Breast epithelium (tissue), 4 donors: ENCODE data around the gene CENPM. TPM values are rescaled to one million over a fixed set of nuclear protein-coding genes. Genes with fewer than 3 reads are reported as not detected.

Source experiments
- DNase-seq, 2 donors: peaks; one replicate each; pipeline ENCODE4 v3.0.0-alpha.2; 2019; ENCODE audit warnings: low spot score in 2 of 2
- H3K27ac ChIP-seq, 2 donors: fragments of 200-600 bp; sonication (generic) in 1 of 2; one replicate each; pipeline ENCODE4 v1.5.1; 2016 to 2019; ENCODE audit warnings: mild to moderate bottlenecking in 1 of 2
- H3K27me3 ChIP-seq, 2 donors: fragments of 200-600 bp; sonication (generic) in 1 of 2; one replicate each; pipeline versions ENCODE4 v1.5.1 to v1.6.0; 2017 to 2019; ENCODE audit warnings: control low read depth in 1 of 2, mild to moderate bottlenecking in 1 of 2
- H3K36me3 ChIP-seq: fragments of 200-600 bp; one replicate; pipeline ENCODE4 v1.5.1; 2019
- H3K4me1 ChIP-seq, 2 donors: fragments of 200-600 bp; sonication (generic); one replicate each; pipeline ENCODE4 v1.5.1; 2016 to 2019; ENCODE audit warnings: control low read depth in 1 of 2
- H3K4me3 ChIP-seq, 3 donors: fragments of 200-600 bp; sonication (generic); 1 replicate in 2 of 3; 2 replicates in 1 of 3; pipeline ENCODE4 v1.5.1; 2016 to 2019; ENCODE audit warnings: mild to moderate bottlenecking in 3 of 3, moderate library complexity in 2 of 3
- H3K9me3 ChIP-seq, 2 donors: fragments of 200-600 bp; sonication (generic) in 1 of 2; one replicate each; pipeline ENCODE4 v1.5.1; 2016 to 2019; ENCODE audit warnings: control low read depth in 1 of 2
- POLR2A ChIP-seq: fragments of 450-650 bp; IDR thresholded peaks from one replicate; pipeline ENCODE4 v1.6.1; 2016; ENCODE audit warnings: antibody characterized with exemption, mild to moderate bottlenecking, moderate library complexity
- POLR2AphosphoS5 ChIP-seq, 3 donors: sonication (generic); formaldehyde crosslinking; IDR thresholded peaks; one replicate each; pipeline ENCODE4 v1.6.1; 2017; ENCODE audit warnings: antibody characterized with exemption in 3 of 3
- intact Hi-C: fragments of 100-400 bp; cut with DNase I; formaldehyde crosslinking; loops from one replicate; pipeline ENCODE4 v1.15.1; 2023; ENCODE audit warnings: low total_unique reads
- total RNA-seq, 3 donors: library from RNA; depleted of rRNA; stranded (reverse); fragments of >200 nt; gene quantifications; one replicate each; pipeline ENCODE4 v1.1.0, GENCODE V29; 2016
- TF ChIP-seq, protein P1 (sequence below), 3 donors: fragments of 450-650 bp; IDR thresholded peaks; one replicate each; pipeline ENCODE4 v1.5.1; 2016 to 2017; ENCODE audit warnings: antibody characterized with exemption in 3 of 3, mild to moderate bottlenecking in 3 of 3, moderate library complexity in 3 of 3

The CENPM gene
- total RNA-seq, 3 donors from 2014 or later, result 1.5 to 2.9 (median 1.9) TPM

DNA sequence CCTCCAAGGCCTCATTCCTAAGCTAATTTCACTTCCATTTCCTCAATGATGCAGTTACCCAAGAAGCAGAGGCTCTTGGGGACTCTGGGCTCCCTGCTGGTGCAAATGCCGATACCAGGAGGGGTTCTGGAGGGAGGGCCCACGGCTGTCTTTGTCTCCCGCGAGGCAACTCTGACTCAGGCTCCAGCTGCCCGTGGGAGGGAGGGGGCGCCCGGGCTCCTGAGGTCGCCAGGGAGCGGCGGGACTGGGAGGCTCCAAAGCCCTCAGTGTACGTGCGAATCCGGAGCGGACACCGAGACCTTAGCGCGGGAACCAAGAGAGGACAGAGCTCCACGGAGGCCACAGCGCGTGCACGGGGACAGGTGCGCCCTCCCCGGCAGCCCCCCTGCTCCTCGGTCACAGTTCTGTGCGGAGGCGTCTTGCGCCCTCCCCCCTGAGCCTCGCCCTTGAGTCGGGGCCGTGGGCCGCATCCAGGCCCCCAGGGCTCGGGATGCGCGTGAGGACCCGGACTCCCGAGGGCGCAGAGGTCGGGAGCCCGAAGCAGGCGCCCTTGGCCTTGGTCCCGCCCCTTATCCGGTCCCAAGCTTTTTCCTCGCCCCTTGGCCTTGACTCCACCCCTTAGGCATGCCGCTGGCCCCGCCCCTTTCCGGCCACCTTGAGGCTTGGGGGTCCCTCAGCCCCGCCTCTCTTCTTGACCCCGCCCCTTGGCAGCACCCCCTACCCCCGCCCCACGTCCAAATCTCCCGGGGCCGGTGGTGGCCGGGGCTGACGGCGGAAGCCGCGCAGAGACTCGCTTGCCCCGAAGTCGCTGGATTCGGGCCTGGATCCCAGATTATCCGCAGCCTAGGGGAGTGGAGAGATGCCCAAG, 27.4 kb downstream of the CENPM start:
- Histone ChIP-seq H3K4me1 (peaks cover 0 to 9% of the 10 kb centered on the region in 2 donors), H3K27ac (peak overlapping the region in 1 of 2 donors; percentile 2), H3K9me3 (no peaks in the 10 kb centered on the region), H3K4me3 (peak overlapping the region; percentile 33 to 83 (median 61)), H3K27me3 (peaks cover 9 to 30% of the 10 kb centered on the region in 2 donors), H3K36me3 (no peaks in the 10 kb centered on the region)
- TF ChIP-seq, protein P1, sequence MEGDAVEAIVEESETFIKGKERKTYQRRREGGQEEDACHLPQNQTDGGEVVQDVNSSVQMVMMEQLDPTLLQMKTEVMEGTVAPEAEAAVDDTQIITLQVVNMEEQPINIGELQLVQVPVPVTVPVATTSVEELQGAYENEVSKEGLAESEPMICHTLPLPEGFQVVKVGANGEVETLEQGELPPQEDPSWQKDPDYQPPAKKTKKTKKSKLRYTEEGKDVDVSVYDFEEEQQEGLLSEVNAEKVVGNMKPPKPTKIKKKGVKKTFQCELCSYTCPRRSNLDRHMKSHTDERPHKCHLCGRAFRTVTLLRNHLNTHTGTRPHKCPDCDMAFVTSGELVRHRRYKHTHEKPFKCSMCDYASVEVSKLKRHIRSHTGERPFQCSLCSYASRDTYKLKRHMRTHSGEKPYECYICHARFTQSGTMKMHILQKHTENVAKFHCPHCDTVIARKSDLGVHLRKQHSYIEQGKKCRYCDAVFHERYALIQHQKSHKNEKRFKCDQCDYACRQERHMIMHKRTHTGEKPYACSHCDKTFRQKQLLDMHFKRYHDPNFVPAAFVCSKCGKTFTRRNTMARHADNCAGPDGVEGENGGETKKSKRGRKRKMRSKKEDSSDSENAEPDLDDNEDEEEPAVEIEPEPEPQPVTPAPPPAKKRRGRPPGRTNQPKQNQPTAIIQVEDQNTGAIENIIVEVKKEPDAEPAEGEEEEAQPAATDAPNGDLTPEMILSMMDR (IDR thresholded peaks at IDR 0.05), result no peak
- TF ChIP-seq POLR2AphosphoS5 (IDR thresholded peaks at IDR 0.05), result no peak
- intact Hi-C loops, result no loop called here
- DNase-seq, result peak in 1 of 2 donors; percentile 41

DNA sequence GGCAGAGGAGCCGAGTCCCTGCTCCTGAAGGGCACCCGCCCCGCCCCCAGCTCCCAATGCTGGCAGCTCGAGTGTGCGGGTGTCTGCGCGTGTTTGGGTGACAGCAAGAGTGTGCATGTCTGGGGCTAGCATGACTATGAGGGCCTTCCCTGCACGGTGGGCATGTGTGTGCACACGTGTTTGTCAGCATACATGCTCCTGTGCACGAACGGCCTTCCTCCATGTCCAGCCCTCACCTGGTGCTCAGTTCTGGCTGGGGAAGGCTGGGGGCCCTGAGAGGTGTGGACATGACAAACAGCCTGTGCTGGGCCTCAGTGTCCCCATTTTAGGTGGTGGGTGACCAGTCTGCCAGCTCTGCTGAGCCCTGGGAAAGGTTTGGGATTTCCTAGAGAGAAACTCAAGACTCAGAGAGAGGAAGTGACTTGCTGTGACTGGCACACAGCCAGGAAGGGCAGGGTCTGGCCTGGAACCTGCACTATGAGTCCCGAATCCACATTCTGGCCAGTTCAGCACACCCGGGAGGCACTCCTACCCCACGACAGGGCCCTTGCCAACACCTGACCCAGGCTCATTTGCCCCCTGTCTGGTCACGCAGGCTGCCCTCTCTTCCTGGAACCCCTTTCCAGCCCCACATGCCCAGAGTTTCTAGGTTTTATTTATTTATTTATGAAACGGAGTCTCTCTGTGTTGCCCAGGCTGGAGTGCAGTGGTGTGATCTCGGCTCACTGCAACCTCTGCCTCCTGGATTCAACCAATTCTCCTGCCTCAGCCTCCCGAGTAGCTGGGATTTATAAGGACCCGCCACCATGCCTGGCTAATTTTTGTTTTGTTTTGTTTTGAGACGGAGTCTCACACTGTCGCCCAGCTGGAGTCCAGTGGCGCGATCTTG, 28.8 kb downstream of the CENPM start:
- H3K27me3 ChIP-seq, result peaks cover 18 to 42% of the 10 kb centered on the region in 2 donors
- no peaks in the 10 kb centered on the region for H3K9me3 ChIP-seq
- peaks cover 0 to 9% of the 10 kb centered on the region in 2 donors for H3K4me1 ChIP-seq
- H3K36me3 ChIP-seq, result no peaks in the 10 kb centered on the region
- H3K4me3 ChIP-seq, result no peak overlapping the region
- no peak overlapping the region for H3K27ac ChIP-seq
- TF ChIP-seq, protein P1 (IDR thresholded peaks at IDR 0.05), result no peak
- TF ChIP-seq POLR2AphosphoS5 (IDR thresholded peaks at IDR 0.05) (no peak), POLR2A (no peak)
- intact Hi-C loops, result no loop called here
- DNase-seq, result no peak

DNA sequence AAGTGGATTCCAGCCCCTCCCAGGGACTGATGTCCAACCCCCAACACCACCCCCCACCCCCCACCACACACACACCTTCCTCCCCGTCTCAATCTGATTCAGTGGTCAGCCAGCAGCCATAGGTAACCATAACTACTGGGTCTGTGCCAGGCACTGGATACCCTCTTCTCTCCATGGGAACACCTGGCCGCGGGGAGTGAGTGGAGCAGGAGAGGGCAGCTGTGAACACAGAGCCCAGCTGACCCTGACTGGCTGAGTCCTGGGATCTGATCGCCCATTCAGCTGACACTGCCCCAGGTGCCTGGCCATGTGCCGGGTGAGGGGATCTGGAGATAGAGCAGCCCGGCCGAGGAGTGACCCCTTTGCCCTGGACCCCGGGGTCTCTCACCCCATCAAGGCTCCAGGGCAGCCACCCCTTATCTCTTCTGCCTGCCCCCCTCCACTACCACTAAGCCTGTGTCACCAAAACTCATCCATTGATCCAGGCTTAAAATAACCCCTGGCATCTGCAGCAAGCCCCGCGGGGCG, 29.5 kb downstream of the CENPM start:
- no peak overlapping the region for H3K4me3 ChIP-seq
- H3K27me3 ChIP-seq, result peaks cover 21 to 49% of the 10 kb centered on the region in 2 donors
- H3K9me3 ChIP-seq, result no peaks in the 10 kb centered on the region
- intact Hi-C loops, result no loop called here
- TF ChIP-seq POLR2A, result no peak
- TF ChIP-seq, protein P1 (IDR thresholded peaks at IDR 0.05), result no peak
- no peak for TF ChIP-seq POLR2AphosphoS5 (IDR thresholded peaks at IDR 0.05)
- no peaks in the 10 kb centered on the region for H3K36me3 ChIP-seq
- no peak for DNase-seq
- peaks cover 0 to 9% of the 10 kb centered on the region in 2 donors for H3K4me1 ChIP-seq
- no peak overlapping the region for H3K27ac ChIP-seq

DNA sequence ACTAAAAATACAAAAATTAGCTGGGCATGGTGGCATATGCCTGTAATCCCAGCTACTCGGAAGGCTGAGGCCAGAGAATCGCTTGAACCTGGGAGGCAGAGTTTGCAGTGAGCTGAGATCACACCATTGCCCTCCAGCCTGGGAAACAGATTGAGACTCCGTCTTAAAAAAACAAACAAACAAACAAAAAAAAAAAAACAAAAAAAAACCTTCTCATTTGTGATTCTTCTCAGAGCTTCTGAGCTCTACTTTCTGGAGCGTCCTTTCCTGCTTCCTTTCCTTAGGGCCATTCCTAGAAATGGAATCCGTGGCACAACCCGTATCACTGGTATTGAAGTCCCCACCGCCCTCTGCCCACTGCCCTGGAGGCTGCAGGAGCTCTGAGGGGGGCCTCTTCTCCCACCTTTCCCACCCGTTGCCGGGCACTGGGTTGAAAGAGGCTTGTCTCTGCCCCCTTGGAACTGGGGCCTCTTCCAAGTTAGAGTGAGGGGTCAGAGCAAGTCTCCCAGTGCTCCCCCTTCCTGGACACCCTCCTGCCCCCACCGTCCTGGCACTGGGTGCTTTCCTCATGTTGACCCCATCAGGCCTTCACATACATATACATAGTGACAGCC, 30.1 kb downstream of the CENPM start:
- intact Hi-C loops, result no loop called here

More for the DNA sequence above, 30.1 kb downstream of the CENPM start:
- Histone ChIP-seq H3K36me3 (no peaks in the 10 kb centered on the region), H3K4me3 (no peak overlapping the region), H3K27ac (no peak overlapping the region), H3K9me3 (no peaks in the 10 kb centered on the region), H3K4me1 (peaks cover 0 to 9% of the 10 kb centered on the region in 2 donors), H3K27me3 (peaks cover 21 to 55% of the 10 kb centered on the region in 2 donors)
- TF ChIP-seq, protein P1 (IDR thresholded peaks at IDR 0.05), result no peak
- TF ChIP-seq POLR2AphosphoS5 (IDR thresholded peaks at IDR 0.05), result no peak
- no peak for TF ChIP-seq POLR2A
- no peak for DNase-seq
